NCI-H2196 (cell line): ENCODE measurements around the gene UBE4B.
A peak's percentile ranks its signal among the peaks of the same experiment; 100 is the strongest.

Experiments
- DNase-seq: peaks from one replicate; lab custom pipeline; 2025; ENCODE audit not compliant: unreplicated experiment; lab: John Stamatoyannopoulos, UW

The UBE4B gene

DNA sequence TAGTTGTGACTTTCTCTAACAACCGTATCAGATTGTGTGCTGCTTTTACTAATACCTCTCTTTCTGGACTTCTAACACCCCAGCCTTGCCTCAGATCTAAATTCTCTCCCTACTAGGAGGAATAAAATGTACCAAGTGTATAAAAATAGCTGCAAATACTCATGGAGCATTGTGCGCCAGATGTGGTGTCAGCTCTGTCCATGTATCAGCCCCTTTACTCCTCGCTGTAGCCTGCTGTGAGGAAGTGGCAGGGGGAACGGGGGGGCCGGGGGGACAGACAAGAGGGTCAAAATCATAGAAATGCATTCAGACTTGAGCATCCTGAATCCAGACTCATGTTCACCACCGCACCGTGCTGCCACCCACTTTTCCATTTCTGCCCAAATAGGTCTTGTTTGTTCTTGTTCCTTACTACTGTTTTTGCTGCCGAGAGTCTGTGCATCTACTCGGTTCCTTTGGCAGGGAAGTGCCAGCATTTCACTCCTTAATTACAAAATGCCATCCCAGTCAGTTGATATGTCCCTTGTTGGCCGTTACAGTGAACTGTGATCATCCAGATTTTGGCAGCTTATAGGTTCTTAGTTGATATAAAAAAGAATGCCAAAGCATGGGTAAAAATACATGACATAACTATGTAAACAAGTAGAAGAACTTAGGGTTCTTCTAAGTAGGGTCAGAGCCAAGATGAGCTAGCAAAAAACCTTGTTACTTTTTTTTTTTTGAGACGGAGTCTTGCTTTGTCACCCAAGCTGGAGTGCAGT, 76.4 kb downstream of the UBE4B start:
- no peak for DNase-seq

DNA sequence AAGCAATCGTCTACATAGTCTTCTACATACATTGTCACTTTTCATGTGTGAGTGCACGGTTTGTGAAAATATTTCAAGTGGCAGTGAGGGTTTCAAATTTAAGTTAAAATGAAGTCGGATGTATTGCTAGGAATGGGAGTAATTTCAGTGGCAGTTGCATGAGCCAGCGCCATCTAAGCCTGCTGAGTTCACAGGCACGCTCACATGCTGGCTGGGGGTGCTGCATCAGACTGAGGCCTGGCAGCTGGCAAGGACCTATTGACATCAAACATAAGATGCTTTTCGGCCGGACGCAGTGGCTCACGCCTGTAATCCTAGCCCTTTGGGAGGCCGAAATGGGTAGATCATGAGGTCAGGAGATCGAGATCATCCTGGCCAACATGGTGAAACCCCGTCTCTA, 80.7 kb downstream of the UBE4B start:
- DNase-seq = no peak

DNA sequence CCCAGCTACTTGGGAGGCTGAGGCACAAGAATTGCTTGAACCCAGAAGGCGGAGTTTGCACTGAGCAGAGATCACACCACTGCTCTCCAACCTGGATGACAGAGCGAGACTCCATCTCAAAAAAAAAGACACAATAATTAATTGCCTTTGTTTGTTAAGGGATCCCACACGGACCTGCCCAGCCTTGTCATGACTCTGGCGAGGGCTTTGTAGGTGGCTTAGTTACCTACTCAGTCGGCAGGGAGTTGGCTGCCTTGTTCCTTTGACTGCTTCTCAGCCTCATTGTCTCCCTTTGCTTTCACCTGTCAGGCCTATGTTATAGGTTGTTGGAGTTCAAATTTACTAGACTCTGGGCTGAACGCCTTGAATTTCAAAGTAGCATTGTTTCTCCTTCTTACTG, 82.0 kb downstream of the UBE4B start:
- DNase-seq = no peak

DNA sequence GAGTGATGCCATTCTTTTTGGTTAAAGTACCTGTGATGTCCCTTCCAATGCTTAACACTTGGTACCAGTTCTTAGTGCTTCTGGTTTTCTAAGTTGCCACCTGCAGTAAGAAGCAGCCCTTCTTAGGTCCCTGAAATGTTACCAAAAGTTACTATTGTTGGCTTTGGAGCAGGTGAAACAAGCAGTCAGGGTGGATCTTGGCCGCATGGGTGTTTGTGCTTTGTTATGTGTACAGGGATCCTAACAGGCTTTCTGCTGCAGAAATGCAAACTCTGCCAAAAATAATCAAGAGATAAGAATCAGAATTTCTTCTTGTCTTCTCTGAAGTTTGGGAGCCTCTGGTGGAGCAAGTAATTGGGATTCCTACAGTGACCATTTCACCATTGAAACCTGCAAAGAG, 84.4 kb downstream of the UBE4B start:
- no peak for DNase-seq

DNA sequence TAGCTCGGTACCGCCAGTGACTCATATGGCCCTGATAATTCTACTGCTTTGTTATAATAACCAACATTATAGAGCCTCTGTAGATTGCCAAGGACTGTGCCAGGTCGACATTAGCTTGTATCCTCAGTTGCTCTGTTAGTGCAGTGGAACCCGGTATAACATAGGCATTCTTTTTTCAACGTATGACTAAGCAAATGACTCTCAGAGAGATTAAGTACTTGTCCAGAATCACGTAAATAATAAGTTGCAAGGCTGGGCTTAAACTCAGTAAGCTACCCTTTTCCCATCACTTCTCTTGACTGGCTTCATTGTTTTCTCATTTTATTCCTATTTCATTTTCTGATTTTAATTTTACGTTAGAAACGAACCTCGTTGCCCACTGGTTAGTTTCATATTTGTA, 85.1 kb downstream of the UBE4B start:
- DNase-seq = no peak

DNA sequence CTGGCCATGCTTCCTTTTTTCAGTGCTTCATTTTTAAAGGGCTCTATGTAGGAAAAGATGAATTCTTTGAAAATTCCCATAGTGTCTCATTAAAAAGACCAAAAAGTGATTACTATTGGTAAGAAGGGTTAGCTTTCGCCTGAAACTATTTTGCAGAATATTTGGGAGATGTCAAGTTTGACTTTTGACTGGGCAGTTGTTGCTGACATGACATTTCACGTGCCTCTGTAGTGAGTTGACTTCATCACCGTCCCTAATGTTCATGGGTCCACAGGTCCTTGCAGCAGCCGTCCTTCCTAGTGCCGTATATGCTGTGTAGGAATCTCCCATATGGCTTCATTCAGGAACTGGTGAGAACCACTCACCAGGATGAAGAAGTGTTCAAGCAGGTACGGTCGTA, 88.9 kb downstream of the UBE4B start:
- DNase-seq = no peak

DNA sequence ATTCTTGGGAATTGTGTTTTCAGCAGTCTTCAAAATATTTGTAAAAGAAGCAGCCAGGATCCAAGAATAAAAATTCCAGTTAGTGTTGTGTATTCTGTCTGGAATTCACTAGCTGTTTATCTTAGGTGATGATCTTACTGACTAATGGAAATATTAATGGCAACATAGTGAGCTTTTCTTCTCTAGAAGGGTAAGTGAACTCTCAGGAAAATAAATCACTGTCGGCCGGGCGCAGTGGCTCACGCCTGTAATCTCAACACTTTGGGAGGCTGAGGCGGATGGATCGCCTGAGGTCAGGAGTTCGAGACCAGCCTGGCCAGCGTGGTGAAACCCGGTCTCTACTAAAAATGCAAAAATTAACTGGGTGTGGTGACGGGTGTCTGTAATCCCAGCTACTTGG, 90.2 kb downstream of the UBE4B start:
- DNase-seq = no peak

DNA sequence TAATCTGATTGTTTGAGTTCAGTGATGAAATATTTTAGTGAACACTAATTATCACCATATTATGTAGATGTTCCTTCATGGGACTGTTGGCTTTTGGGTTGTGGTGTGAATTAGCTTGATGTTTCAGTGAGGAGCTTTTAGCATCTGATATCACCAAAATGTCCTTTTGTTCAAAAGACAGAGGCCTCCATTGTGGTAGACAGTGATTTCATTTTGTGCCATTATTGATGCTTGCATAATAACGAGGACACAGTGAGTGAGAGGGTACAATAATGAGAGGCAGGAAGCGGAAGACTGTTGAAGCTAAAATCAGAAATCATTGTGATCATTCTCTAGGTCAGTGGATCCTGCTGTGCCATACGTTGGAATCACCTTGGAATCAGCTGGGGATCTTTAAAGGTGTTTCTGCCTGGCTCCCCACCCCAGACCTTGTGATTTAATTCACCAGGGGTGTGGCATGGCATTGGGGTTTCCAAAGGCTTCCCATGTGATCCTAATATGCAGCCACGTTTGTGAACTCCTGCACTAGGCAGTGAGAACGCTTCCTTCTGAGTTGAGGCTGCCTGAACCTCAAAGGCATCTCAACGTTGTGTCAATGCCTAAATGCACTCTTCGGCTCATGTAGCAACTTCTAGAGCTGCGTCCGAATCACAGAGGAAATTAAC, 95.5 kb downstream of the UBE4B start:
- no peak for DNase-seq

DNA sequence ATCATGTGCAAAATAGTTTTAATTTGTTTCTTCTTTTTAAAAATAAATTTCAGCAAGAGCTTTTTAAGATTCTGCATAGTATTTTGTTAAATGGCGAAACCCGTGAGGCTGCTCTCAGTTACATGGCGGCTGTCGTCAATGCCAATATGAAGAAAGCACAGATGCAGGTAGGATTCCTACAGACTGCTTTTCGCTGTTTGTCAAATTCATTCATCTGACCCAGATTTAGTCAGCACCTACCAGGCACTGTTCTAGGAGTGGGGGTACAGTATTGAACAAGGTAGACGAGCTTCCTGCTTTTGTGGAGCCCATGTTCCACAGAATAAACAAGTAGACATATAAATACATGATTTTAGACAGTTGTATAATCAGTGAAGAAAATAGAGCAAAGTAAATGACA, 99.6 kb downstream of the UBE4B start:
- DNase-seq = no peak

DNA sequence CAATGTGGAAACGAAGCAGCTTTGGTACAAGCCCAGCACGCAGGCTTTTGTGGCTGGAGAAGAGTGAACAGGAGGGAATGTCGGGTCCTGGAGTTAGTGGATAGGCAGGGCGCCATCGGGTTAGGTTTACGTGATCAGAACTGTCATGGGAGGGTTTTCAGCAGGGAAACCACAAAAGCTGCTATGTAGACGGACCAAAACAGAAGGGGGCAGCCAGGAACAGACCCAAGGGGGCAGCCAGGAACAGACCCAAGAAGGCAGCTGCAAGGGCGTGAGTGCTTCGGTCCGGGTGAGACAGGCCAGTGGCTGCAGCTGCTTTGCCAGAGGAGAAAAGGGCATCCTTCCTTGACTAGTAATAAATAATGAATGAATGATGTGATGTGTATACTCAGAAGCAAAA, 100.1 kb downstream of the UBE4B start:
- DNase-seq = no peak

DNA sequence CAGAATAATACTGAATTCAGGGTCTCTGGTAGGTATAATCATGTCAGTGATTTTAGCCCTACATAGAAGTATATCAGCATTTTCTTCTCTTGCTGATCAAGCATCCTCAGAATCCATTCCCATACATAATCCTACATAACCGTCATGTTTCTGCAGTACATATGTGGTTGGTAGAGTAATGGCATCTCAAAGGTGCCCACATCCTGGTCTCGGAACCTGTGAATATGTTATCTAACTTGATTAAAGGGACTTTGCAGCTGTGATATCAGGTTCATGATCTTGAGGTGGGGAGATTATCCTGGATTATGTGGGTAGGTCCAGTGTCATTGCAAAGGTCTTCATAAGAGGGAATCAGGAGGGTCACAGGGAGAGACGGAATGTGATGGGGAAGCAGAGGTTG, 108.2 kb downstream of the UBE4B start:
- no peak for DNase-seq

DNA sequence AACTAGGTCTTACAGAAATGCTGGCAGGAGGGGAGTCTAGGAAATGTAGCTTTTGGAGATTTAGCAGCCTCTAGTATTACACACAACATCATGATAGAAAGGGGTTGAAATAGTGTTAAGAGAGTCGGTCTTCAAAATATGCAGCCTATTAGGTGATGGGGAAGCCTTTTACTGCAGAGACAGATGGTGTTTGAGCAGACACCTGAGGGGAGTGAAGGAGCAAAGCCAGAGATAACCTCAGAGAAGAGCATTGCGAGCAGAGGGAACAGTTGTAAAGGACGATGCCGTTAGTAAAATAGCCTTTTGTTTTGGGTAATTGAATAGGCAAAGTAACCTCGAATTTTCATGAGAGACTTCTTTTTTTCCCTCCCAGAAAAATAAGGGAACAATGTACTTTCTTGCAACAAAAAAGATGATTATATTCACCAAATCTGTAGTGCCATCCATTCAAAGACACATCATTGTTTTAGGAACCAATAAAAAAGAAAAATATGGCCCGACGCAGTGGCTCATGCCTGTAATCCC, 111.3 kb downstream of the UBE4B start:
- DNase-seq = no peak

DNA sequence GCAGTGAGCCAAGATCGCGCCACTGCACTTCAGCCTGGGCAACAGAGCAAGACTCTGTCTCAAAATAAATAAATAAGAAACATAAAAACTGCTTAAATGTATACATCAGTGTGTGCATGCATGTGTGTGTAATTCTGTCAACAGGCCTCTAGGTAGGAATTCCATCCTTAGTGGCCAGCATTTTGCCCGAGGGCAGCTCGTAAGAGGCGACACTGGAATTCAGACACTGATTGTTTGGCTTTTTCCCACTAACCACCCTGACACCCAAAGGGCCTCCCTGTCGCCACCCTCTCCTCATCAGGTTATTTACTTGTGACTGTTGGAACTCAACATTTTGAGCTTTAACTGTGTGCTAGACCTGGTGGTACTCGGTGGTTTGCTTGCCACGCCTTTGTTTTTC, 113.6 kb downstream of the UBE4B start:
- DNase-seq = no peak

DNA sequence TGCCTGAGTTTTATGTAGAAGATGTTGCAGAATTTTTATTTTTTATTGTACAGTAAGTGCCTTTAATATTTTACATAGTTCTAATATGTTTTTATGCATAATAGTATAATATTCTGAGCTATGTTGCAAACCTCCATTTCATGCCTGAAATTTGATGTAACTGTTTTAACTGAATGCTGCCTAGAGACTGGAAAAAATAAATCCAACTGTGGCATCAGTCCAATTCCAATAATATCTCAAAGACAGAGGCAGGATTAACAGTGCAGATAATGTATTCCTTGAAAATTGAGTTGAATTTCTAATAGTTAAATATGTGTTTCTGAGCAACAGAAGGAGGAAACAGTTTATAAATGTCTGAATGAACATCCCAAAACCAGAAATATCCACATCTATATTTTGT, 116.5 kb downstream of the UBE4B start:
- no peak for DNase-seq

DNA sequence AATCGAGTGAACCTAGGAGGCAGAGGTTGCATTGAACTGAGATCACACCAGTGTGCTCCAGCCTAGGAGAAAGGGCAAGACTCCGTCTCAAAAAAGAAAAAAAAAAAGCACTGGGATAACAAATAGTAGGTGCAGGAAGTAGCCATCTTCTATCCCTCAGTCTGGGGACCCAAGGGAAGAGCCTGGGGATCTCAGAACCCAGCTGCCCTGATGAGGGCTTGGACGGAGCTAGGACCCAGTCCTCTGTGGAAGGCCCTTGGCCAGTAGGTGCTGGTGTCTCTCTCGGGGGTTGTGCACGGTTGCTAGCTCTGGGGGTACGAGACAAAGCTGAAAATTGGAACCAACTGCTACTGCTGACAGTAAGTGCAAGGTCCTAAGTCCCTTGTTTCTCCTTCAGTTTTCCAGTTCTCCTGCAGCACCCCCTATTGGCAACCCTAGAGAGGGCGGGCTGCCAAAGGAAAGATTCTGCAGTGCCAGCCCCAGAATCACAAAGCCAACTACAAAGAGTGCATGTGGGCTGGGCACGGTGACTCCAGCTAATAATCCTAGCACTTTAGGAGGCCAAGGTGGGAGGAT, 120.0 kb downstream of the UBE4B start:
- DNase-seq = peak; percentile 33

DNA sequence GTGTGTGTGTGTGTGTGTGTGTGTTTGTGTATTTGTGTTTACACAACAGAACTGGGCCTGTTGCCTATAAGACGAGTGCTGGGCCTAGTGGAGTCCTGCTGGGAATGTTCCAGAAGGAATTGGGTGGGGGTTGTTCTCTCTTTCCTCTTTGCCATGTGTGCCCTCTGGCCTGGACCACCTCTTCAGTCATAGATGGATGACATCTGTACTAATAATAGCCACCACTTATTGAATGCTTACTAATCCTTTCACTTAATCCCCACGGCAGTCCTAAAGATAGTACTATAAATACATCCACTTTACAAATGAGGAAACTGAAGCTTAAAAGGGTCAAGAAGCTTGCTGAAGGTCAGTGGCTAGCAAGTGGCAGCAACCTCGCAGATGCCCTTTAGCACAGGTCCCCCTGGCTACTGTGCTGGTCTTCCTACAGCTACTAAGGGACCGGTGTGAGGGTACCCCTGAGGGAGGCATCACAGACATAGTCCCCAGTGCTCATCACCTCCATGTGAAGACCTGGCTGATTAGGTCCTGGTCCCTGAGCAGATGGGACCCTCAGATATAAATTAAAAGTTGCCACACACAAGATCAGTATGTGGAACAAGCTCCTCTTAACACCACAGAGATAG, 122.4 kb downstream of the UBE4B start:
- DNase-seq = no peak

DNA sequence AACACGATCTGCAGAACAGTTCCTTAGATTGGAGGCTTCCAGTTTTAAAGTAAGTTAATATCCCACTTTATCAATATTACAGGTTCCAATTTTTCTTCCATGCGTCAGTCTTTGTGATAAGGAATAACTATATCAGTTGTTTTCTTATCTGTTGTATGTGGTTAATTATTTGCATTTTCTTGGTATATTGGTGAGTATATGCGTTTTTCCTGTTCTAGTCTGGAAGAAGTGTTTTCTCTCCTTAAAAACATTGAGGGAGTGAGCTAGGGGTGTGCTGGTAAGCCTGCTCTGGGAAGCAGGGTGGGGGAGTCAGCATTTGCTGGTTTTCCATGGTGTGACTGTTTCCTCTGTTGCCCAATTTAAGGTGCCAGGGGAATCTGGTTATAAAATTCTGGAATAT, 127.4 kb downstream of the UBE4B start:
- no peak for DNase-seq

DNA sequence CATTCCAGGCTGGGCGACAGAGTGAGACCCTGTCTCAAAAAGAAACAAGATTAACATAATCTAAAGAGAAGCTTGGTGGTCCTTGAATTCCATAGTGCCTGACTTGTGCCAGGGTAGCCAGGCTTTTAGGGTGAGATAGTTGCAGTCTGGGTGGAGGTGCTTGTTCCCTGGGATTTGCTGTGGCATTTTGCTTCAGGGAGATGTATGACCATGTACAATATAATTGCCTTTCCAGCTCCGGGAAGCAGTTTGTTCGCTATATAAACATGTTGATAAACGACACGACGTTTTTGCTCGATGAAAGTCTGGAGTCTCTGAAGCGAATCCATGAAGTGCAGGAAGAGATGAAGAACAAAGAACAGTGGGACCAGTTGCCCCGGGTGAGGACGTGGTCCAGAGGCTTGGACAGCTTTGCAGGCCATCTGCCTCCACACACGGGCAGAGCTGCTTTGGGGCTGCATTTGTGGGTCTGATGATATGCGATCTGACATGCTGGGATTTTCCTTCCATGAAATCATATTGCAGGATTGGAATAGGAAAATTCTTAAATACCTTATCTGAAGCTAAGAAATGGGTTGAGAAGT, 128.2 kb downstream of the UBE4B start:
- no peak for DNase-seq

DNA sequence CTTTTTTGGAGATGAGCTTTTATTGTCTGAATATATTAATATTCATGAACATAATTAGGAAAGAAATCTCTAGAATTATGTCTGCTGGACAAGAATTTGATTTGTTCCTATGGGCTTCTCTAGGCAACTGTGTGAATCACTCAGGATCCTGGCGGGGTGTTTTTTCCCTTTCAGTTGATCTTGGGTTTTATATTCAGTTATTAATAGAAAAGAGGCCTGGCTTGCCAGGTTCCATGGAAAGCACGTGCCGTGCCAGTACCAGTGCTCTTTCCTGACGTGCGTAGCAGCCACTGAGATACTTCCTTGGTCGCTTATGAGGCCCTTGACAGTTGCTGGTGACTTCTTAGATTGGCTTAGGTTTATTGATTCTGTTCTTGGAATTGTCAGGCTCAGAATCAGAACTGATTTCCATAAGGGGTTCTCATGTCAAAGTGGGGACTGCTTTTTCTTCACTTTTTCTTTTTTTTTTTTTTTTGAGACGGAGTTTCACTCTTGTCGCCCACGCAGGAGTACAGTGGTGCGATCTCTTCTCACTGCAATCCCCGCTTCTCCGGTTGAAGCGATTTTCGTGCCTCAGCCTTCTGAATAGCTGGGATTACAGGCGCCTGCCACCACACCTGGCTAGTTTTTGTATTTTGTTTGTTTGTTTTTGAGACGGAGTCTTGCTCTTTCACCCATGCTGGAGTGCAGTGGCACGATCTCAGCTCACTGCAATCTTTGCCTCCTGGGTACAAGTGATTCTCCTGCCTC, 129.0 kb downstream of the UBE4B start:
- no peak for DNase-seq

DNA sequence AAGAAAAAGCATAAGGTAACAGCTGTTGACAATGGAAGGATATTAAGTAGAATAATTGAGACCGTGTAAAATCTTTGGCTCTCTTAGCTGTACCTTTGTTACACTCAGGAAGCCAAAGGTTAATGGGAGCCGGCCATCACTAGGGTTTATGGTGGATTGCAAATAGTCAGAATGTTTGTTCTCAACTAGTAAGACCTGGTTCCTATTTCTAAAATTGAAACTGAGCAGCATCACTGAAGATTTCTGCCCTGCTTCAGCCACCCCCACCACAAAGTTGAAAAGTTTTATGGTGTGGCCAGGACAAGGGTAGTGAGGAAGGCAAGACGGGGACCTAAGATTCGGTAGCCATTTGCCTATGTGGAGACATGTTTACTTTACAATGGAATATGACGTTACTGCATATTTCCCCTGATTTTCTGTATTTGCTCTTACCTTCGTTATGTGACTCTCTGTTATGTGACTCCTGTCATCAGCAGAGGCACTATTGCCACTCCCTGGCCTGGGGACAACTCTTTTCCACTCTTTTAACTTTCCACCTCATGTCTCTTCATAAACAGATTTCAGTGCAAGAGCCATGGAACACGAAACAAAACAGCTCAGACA, 136.3 kb downstream of the UBE4B start:
- no peak for DNase-seq

DNA sequence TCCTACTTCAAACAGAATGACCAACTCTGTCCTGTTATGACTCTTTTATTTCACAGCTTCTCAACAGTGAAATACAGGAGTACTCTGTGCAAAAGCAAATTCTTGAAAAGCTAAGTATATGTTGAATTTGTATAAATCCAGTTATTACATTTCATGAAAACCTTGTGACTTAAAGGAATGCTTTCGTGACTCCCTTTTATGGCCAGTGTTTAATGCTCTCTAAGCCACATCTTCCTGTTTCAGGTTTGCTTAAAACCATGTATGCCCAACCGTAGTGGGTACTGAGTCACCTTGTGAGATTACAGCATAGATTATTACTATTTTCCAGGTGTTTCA, 137.4 kb downstream of the UBE4B start:
- DNase-seq = no peak
